ENCODE results near the gene BCL6.

DNA sequence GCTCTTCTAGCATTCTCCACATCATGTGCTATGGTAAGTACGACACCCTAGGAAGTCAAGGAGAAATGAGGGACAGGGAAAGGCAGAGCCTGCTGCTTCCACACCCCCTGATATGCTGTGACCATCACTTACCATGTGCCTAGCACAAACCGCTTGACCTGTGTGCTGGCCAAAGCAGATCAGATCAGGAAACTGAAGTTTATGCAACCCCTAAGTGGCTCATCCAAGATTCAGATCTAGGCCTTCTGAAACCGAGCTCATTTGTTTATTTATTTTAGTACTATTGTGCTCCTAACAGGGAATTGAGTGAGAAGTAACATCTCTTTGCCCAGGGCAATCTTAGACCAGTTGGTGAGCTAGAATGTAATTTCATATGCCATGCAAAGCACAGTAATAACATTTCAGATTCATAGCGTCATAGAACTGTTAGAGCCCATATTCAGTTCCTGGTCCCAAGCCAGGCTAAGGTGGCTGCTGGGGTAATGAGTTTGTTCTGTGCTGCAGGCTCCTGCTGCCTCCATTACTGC is 42.7 kb downstream of the BCL6 start, which contains the start of gene RTP2:
- TF ChIP-seq, protein P1, sequence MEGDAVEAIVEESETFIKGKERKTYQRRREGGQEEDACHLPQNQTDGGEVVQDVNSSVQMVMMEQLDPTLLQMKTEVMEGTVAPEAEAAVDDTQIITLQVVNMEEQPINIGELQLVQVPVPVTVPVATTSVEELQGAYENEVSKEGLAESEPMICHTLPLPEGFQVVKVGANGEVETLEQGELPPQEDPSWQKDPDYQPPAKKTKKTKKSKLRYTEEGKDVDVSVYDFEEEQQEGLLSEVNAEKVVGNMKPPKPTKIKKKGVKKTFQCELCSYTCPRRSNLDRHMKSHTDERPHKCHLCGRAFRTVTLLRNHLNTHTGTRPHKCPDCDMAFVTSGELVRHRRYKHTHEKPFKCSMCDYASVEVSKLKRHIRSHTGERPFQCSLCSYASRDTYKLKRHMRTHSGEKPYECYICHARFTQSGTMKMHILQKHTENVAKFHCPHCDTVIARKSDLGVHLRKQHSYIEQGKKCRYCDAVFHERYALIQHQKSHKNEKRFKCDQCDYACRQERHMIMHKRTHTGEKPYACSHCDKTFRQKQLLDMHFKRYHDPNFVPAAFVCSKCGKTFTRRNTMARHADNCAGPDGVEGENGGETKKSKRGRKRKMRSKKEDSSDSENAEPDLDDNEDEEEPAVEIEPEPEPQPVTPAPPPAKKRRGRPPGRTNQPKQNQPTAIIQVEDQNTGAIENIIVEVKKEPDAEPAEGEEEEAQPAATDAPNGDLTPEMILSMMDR (conservative IDR thresholded peaks at IDR 0.05; ENCODE audit: low read depth in 2 of 2): no peak
- TF ChIP-seq JUNB (IDR thresholded peaks at IDR 0.05; ENCODE audit: unreplicated experiment): no peak
- TF ChIP-seq ZNF331 (CRISPR knock-in tag; IDR thresholded peaks at IDR 0.05; ENCODE audit: low read depth): no peak
- no peak for TF ChIP-seq EZH2phosphoT487 (IDR thresholded peaks at IDR 0.05; ENCODE audit: unreplicated experiment)
